ENCODE results near the gene UMAD1. TPM values are rescaled to one million over a fixed set of nuclear protein-coding genes. Genes with fewer than 3 reads are reported as not detected.

The UMAD1 gene
- total RNA-seq, 1 donor from 2014 or later = 11.3 TPM

- no peaks in the 10 kb centered on the region for H3K27me3 ChIP-seq (ENCODE audit: control insufficient read depth, insufficient read depth, low read length)
- FAIRE-seq (no peak), DNase-seq (ENCODE audit: low read depth) (no peak)
- no peaks in the 10 kb centered on the region for H3K36me3 ChIP-seq (ENCODE audit: control insufficient read depth, insufficient read depth, low read length)
- no peak within 1 kb of the TSS for H3K4me3 ChIP-seq (ENCODE audit: low read depth, low read length)
- TF ChIP-seq CTCF (IDR thresholded peaks at IDR 0.05; ENCODE audit: insufficient read depth, low read length, severe bottlenecking) = no peak
Observed at GRCh38 chr7:7718492-7718891, 77.9 kb downstream of the UMAD1 start, which contains the start of gene RPA3. Gene RPA3 (minus strand): TSS chr7:7718607. CDS start chr7:7640418, 78,189 bp downstream.

GRCh38 chr7:7719236-7719635 is 78.7 kb downstream of the UMAD1 start:
- FAIRE-seq (no peak), DNase-seq (ENCODE audit: low read depth) (peak; percentile 97)
- Histone ChIP-seq H3K36me3 (ENCODE audit: control insufficient read depth, insufficient read depth, low read length) (no peaks in the 10 kb centered on the region), H3K27me3 (ENCODE audit: control insufficient read depth, insufficient read depth, low read length) (no peaks in the 10 kb centered on the region), H3K4me3 (ENCODE audit: low read depth, low read length) (no peak overlapping the region)
- no peak for TF ChIP-seq CTCF (IDR thresholded peaks at IDR 0.05; ENCODE audit: insufficient read depth, low read length, severe bottlenecking)

GRCh38 chr7:7720193-7720592 is 79.6 kb downstream of the UMAD1 start:
- H3K27me3 ChIP-seq (ENCODE audit: control insufficient read depth, insufficient read depth, low read length) = no peaks in the 10 kb centered on the region
- FAIRE-seq = no peak
- no peak overlapping the region for H3K4me3 ChIP-seq (ENCODE audit: low read depth, low read length)
- DNase-seq (ENCODE audit: low read depth) = no peak
- no peaks in the 10 kb centered on the region for H3K36me3 ChIP-seq (ENCODE audit: control insufficient read depth, insufficient read depth, low read length)
- no peak for TF ChIP-seq CTCF (IDR thresholded peaks at IDR 0.05; ENCODE audit: insufficient read depth, low read length, severe bottlenecking)

DNA sequence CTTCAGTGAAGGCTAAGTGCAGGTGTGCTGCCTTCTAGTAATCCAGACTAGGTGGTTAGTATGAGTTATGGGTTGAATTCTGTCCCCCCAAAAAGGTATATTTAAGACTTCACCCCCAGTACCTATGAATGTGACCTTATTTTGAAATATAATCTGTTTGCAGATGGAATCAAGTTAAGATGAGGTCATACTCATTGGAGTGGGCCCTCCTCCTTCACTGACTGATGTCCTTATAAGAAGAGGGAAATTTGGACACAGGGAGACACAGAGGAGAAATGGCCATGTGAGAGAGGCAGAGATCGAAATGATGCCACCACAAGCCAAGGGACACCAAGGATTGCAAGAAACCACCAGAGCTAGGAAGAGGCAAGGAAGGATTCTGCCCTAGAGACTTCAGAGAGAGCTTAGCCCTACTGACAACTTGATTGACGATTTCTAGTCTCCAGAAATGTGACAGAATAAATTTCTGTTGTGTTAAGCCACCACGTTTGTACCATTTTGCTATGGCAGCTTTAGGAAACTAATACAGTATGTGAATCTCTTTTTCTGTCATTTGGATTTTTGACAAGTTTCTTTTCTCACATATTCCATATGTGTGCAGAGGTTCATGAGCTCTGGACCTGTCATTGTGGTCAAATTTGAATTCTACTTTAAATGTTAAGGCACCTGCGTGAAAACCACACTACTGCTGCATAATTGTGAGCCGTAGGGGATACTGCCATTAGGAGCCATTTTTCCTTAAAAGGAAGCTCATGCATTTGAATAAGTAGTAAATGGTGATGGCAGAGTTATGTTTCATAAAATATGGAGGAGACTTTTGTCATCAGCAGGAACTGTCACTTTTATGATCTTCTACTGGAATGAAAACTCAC is 80.4 kb downstream of the UMAD1 start:
- DNase-seq (ENCODE audit: low read depth) (no peak), FAIRE-seq (no peak)
- no peak overlapping the region for H3K4me3 ChIP-seq (ENCODE audit: low read depth, low read length)
- no peaks in the 10 kb centered on the region for H3K36me3 ChIP-seq (ENCODE audit: control insufficient read depth, insufficient read depth, low read length)
- no peaks in the 10 kb centered on the region for H3K27me3 ChIP-seq (ENCODE audit: control insufficient read depth, insufficient read depth, low read length)
- TF ChIP-seq CTCF (IDR thresholded peaks at IDR 0.05; ENCODE audit: insufficient read depth, low read length, severe bottlenecking) = no peak

DNA sequence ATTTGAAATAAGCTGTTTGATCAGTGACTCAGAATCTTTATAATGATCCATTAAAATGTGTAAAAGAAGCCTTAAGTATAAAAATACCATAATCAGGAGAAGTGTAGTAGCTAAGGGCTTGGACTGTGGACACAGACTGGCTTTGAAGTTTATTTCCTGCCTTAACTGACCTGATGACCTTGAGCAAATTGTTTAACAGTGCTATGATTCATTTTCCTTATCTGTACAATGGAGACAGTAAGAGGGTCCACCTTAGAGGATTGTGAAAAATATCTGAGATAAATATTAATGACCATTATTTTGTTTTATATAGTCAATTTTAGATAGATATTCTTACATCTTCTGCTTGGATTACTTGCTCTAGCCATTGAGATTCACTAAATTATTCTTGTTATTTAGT is 91.2 kb downstream of the UMAD1 start:
- Histone ChIP-seq H3K4me3 (ENCODE audit: low read depth, low read length) (no peak overlapping the region), H3K27me3 (ENCODE audit: control insufficient read depth, insufficient read depth, low read length) (no peaks in the 10 kb centered on the region), H3K36me3 (ENCODE audit: control insufficient read depth, insufficient read depth, low read length) (no peaks in the 10 kb centered on the region)
- FAIRE-seq (no peak), DNase-seq (ENCODE audit: low read depth) (no peak)
- no peak for TF ChIP-seq CTCF (IDR thresholded peaks at IDR 0.05; ENCODE audit: insufficient read depth, low read length, severe bottlenecking)
